CD4-positive, alpha-beta T cell (primary cell): ENCODE results near the gene DES. TPM values are rescaled to one million over a fixed set of nuclear protein-coding genes. Genes with fewer than 3 reads are reported as not detected.

Experiments
- ATAC-seq: fragments of 200-7000 bp; cut with Tn5 transposase; one replicate; pipeline ENCODE4 v1.10.0; 2022; ENCODE audit warnings: mild to moderate bottlenecking; ENCODE audit not compliant: poor library complexity
- CTCF ChIA-PET: fragments of 350-600 bp; sonication (Branson Sonifier 250); formaldehyde crosslinking; loops from one replicate; lab custom pipeline; 2021; ENCODE audit warnings: antibody characterized with exemption, inconsistent platforms; lab: Charles Lee
- POLR2A ChIA-PET: fragments of 350-600 bp; sonication (Branson Sonifier 250); formaldehyde crosslinking; loops from one replicate; lab custom pipeline; 2021; ENCODE audit warnings: antibody characterized with exemption, inconsistent platforms; lab: Charles Lee
- DNase-seq, 14 experiments: peaks; one replicate each; pipeline ENCODE4 v3.0.0-alpha.2; 2013 to 2020; ENCODE audit warnings: mixed read lengths in 2 of 14
- H3K27ac ChIP-seq, 2 donors: one replicate each; pipeline versions ENCODE4 v1.5.1 to v1.7.0; 2013; ENCODE audit warnings: low read length in 2 of 2, low read depth in 1 of 2, mild to moderate bottlenecking in 1 of 2
- H3K27me3 ChIP-seq, 2 experiments: 1 replicate in 1 of 2; 2 replicates in 1 of 2; pipeline versions ENCODE4 v1.6.1 to v1.7.0; 2013; ENCODE audit warnings: low read length in 2 of 2, control low read depth in 1 of 2, mild to moderate bottlenecking in 1 of 2, moderate library complexity in 1 of 2; ENCODE audit not compliant: insufficient read depth in 2 of 2, control insufficient read depth in 1 of 2
- H3K36me3 ChIP-seq: one replicate; pipeline ENCODE4 v1.6.1; 2013; ENCODE audit warnings: low read length, control low read depth; ENCODE audit not compliant: insufficient read depth
- H3K4me1 ChIP-seq: one replicate; pipeline ENCODE4 v1.6.1; 2013; ENCODE audit warnings: low read length, control low read depth; ENCODE audit not compliant: insufficient read depth
- H3K4me3 ChIP-seq: one replicate; pipeline ENCODE4 v1.5.1; 2013; ENCODE audit warnings: mild to moderate bottlenecking, low read length, moderate library complexity
- H3K9me3 ChIP-seq, 2 experiments: 1 replicate in 1 of 2; 2 replicates in 1 of 2; pipeline versions ENCODE4 v1.6.1 to v1.7.0; 2013; ENCODE audit warnings: low read length in 2 of 2, mild to moderate bottlenecking in 2 of 2, control low read depth in 1 of 2, moderate library complexity in 1 of 2; ENCODE audit not compliant: control insufficient read depth in 1 of 2, insufficient read depth in 1 of 2
- H3K27ac Mint-ChIP-seq: one replicate; pipeline ENCODE4 v1.8.0; 2020; ENCODE audit warnings: mixed read lengths
- H3K27me3 Mint-ChIP-seq: one replicate; pipeline ENCODE4 v1.8.0; 2021; ENCODE audit warnings: mixed read lengths
- H3K36me3 Mint-ChIP-seq: one replicate; pipeline ENCODE4 v1.8.0; 2021; ENCODE audit warnings: low read depth, mixed read lengths
- H3K4me1 Mint-ChIP-seq: one replicate; pipeline ENCODE4 v1.8.0; 2021; ENCODE audit warnings: low read depth, mixed read lengths
- H3K4me3 Mint-ChIP-seq: one replicate; pipeline ENCODE4 v1.8.0; 2020; ENCODE audit warnings: mild to moderate bottlenecking, mixed read lengths
- H3K9me3 Mint-ChIP-seq: one replicate; pipeline ENCODE4 v1.8.0; 2020; ENCODE audit warnings: mixed read lengths
- intact Hi-C, 2 experiments: fragments of 100-400 bp; cut with DNase I in 1 of 2; cut with micrococcal nuclease in 1 of 2; formaldehyde crosslinking; loops; one replicate each; pipeline versions ENCODE4 v1.15.1 to v1.9.0; 2023 to 2025; cut with DNase I, micrococcal nuclease
- total RNA-seq, 174 experiments: library from RNA in 2 of 174; stranded (reverse) in 2 of 174; gene quantifications; one replicate each; pipeline ENCODE4 v1.2.3 and lab custom pipeline; 2021 to 2026
- TF ChIP-seq, protein P1 (sequence below): fragments of 200-600 bp; IDR thresholded peaks from one replicate; pipeline ENCODE4 v1.8.0; 2022; ENCODE audit warnings: antibody characterized with exemption, mild to moderate bottlenecking

DES gene
- total RNA-seq, 2 experiments from 2014 or later: not detected

DNA sequence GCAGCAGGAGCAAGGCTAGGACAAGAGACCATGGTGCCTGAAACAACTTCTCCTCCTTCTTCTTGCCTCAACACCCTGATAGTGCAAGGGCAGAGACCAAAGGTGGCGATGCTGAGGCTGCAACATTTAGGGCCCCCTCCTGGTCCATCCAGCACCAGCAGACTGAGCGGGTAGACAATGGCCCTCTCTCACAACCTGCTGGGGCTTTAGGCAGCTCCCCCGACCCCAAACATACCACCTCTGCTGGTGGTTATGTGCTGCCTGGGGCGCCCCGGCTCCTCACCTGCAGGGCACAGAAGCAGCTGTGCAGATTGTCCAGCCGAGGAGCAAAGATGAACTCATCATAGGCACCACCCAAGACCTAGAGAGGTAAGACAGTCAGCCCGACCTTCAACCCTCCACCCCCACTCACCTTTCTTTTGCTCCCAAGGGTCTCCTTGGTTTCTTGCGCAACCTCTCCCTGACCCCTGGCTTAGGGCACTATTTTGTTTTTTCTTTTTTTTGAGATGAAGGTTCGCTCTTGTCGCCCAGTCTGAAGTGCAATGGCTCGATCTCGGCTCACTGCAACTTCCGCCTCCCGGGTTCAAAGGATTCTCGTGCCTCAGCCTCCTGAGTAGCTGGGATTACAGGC, 34.0 kb upstream of the DES start:
- H3K9me3 Mint-ChIP-seq: no peaks in the 10 kb centered on the region
- peaks cover 64% of the 10 kb centered on the region for H3K36me3 ChIP-seq
- H3K27ac Mint-ChIP-seq: no peak overlapping the region
- H3K4me3 ChIP-seq: no peak overlapping the region
- ATAC-seq: no peak
- DNase-seq: no peak
- intact Hi-C loops: loop anchor here in 1 of 2 experiments (10.0 kb wide), 1 partner anchor 179 kb away; the partner anchor contains the start of gene ZFAND2B
- no peaks in the 10 kb centered on the region for H3K27me3 Mint-ChIP-seq
- H3K4me1 ChIP-seq: peaks cover 26% of the 10 kb centered on the region
- H3K9me3 ChIP-seq: no peaks in the 10 kb centered on the region
- ChIA-PET POLR2A (no interaction called here), CTCF (no interaction called here)
- H3K36me3 Mint-ChIP-seq: peaks cover 73% of the 10 kb centered on the region
- peaks cover 22% of the 10 kb centered on the region for H3K4me1 Mint-ChIP-seq
- H3K27me3 ChIP-seq: no peaks in the 10 kb centered on the region
- H3K4me3 Mint-ChIP-seq: peak overlapping the region; percentile 31
- no peak overlapping the region for H3K27ac ChIP-seq
- TF ChIP-seq, protein P1, sequence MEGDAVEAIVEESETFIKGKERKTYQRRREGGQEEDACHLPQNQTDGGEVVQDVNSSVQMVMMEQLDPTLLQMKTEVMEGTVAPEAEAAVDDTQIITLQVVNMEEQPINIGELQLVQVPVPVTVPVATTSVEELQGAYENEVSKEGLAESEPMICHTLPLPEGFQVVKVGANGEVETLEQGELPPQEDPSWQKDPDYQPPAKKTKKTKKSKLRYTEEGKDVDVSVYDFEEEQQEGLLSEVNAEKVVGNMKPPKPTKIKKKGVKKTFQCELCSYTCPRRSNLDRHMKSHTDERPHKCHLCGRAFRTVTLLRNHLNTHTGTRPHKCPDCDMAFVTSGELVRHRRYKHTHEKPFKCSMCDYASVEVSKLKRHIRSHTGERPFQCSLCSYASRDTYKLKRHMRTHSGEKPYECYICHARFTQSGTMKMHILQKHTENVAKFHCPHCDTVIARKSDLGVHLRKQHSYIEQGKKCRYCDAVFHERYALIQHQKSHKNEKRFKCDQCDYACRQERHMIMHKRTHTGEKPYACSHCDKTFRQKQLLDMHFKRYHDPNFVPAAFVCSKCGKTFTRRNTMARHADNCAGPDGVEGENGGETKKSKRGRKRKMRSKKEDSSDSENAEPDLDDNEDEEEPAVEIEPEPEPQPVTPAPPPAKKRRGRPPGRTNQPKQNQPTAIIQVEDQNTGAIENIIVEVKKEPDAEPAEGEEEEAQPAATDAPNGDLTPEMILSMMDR: no peak

DNA sequence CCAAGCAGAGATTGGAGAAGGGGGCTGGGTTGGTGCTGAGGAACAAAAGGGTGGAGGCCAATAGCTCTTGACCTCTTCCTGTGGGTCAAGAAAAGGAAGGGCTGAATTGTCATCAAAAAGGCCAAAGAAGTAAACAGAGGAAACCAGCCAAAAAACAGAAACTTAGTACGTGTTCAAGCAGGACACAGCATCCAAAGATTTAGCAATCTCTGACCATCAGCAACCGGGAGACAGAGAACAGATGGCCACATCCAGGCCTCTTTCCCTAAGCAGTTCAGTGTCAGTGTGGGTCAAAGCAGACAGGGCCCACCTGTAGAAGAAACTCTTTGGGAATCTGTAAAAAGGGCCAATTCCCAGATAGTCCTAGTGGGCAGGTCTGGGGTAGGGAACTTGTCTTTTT, 33.3 kb upstream of the DES start:
- ChIA-PET POLR2A (interaction anchor here (0.7 kb wide), 1 partner anchor 1102 kb away, joined by 3 read pairs; no protein-coding TSS in a partner anchor), CTCF (no interaction called here)
- H3K27ac Mint-ChIP-seq: no peak overlapping the region
- Histone ChIP-seq H3K4me3 (no peak overlapping the region), H3K9me3 (no peaks in the 10 kb centered on the region), H3K27ac (no peak overlapping the region), H3K27me3 (no peaks in the 10 kb centered on the region), H3K4me1 (peaks cover 26% of the 10 kb centered on the region), H3K36me3 (peaks cover 64% of the 10 kb centered on the region)
- TF ChIP-seq, protein P1: no peak
- peaks cover 73% of the 10 kb centered on the region for H3K36me3 Mint-ChIP-seq
- intact Hi-C loops: loop anchor here (5.0 to 10.0 kb wide), 9 partner anchors 57 to 818 kb away; partner anchors contain the start of genes BCS1L (in 1 of the 2), CHPF (in 1 of the 2), CNOT9 (in 1 of the 2) and DNAJB2 (in 1 of the 2)
- H3K4me3 Mint-ChIP-seq: peak overlapping the region; percentile 31
- H3K4me1 Mint-ChIP-seq: peaks cover 22% of the 10 kb centered on the region
- H3K27me3 Mint-ChIP-seq: no peaks in the 10 kb centered on the region
- DNase-seq (no peak), ATAC-seq (no peak)
- no peaks in the 10 kb centered on the region for H3K9me3 Mint-ChIP-seq

DNA sequence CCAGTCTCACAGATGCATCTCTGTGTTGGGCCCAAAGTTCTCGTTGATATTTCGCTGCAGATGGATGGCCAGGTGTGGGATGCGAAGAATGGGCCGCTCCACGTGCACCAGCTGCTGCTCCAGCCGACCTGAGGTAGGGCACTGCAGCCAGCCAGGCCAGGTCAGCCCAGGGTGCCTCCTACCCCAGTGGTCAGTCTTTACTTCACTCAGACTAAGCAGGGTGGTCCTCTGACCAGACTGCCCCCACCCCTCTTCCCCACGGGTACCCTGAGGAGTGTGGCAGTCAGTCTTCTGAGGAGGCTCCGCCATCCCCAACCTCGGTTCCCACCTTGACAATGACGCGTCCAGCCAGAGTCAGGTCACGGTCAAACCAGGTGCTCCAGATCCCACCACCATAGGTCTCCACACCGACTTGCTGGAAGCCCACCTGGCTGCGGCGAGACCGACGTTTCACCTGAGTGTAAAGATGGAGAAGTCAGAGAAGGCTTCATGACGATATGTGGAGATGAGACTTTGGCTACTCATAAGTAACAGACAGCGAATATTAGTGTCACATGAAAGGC, 32.1 kb upstream of the DES start:
- peaks cover 26% of the 10 kb centered on the region for H3K4me1 ChIP-seq
- ATAC-seq (no peak), DNase-seq (peak in 1 of 14 experiments; percentile 45)
- no peaks in the 10 kb centered on the region for H3K27me3 ChIP-seq
- H3K4me3 ChIP-seq: no peak overlapping the region
- H3K27me3 Mint-ChIP-seq: no peaks in the 10 kb centered on the region
- no peaks in the 10 kb centered on the region for H3K9me3 Mint-ChIP-seq
- H3K4me3 Mint-ChIP-seq: peak overlapping the region; percentile 95
- no peak overlapping the region for H3K27ac ChIP-seq
- ChIA-PET POLR2A (interaction anchor here (2.9 to 4.3 kb wide), 2 partner anchors 113 to 157 kb away, joined by 13 to 15 read pairs; partner anchors contain the start of genes CHPF, GMPPA and TMEM198), CTCF (no interaction called here)
- H3K36me3 ChIP-seq: peaks cover 57% of the 10 kb centered on the region
- H3K9me3 ChIP-seq: no peaks in the 10 kb centered on the region
- no peak overlapping the region for H3K27ac Mint-ChIP-seq
- H3K4me1 Mint-ChIP-seq: peaks cover 22% of the 10 kb centered on the region
- intact Hi-C loops: loop anchor here (2.0 to 10.0 kb wide), 10 partner anchors 56 to 819 kb away; partner anchors contain the start of genes DNAJB2 (in 2 of the 2), BCS1L (in 1 of the 2), CHPF (in 1 of the 2) and CNOT9 (in 1 of the 2)
- TF ChIP-seq, protein P1: no peak
- peaks cover 61% of the 10 kb centered on the region for H3K36me3 Mint-ChIP-seq
